Stimulated activated naive CD8-positive, alpha-beta T cell treated with anti-CD3 and anti-CD28 coated beads, Interleukin-15, Interleukin-2, amounts not matched to agents 100 ng/mL and 50 ng/mL, for 24 hours (primary cell): ENCODE data around the gene TRIM28.
"Not testable (repeated sequence)": the region's sequence is repeated elsewhere in the genome, so short reads cannot be mapped to it uniquely, and the experiment has no call there.

Experiments used
- H3K27ac Mint-ChIP-seq: one replicate; pipeline ENCODE4 v1.8.0; 2021; ENCODE audit warnings: mild to moderate bottlenecking, mixed read lengths
- H3K27me3 Mint-ChIP-seq: one replicate; pipeline ENCODE4 v1.8.0; 2021; ENCODE audit warnings: mixed read lengths
- H3K36me3 Mint-ChIP-seq: one replicate; pipeline ENCODE4 v1.8.0; 2021; ENCODE audit warnings: low read depth, mixed read lengths
- H3K4me1 Mint-ChIP-seq: one replicate; pipeline ENCODE4 v1.8.0; 2021; ENCODE audit warnings: low read depth, mixed read lengths
- H3K4me3 Mint-ChIP-seq: one replicate; pipeline ENCODE4 v1.8.0; 2021; ENCODE audit warnings: mild to moderate bottlenecking, mixed read lengths
- H3K9me3 Mint-ChIP-seq: one replicate; pipeline ENCODE4 v1.8.0; 2021; ENCODE audit warnings: mixed read lengths

Gene TRIM28

GRCh38 chr19:58538257-58539168 lies 5.4 kb upstream of the TRIM28 start:
- Mint-ChIP-seq H3K4me1 (peaks cover 10% of the 10 kb centered on the region), H3K36me3 (no peaks in the 10 kb centered on the region), H3K9me3 (no peaks in the 10 kb centered on the region), H3K27ac (peak overlapping the region; percentile 71), H3K27me3 (peaks cover 11% of the 10 kb centered on the region), H3K4me3 (peak overlapping the region; percentile 80)

GRCh38 chr19:58539169-58539559 lies 4.7 kb upstream of the TRIM28 start:
- not testable (repeated sequence) for H3K9me3 Mint-ChIP-seq, H3K27ac Mint-ChIP-seq, H3K36me3 Mint-ChIP-seq, H3K4me3 Mint-ChIP-seq
- peaks cover 11% of the 10 kb centered on the region for H3K27me3 Mint-ChIP-seq
- H3K4me1 Mint-ChIP-seq, result peaks cover 16% of the 10 kb centered on the region

GRCh38 chr19:58542641-58543372 lies 1.1 kb upstream of the TRIM28 start:
- H3K27ac Mint-ChIP-seq, H3K9me3 Mint-ChIP-seq, H3K4me3 Mint-ChIP-seq: not testable (repeated sequence)
- Mint-ChIP-seq H3K27me3 (peaks cover 11% of the 10 kb centered on the region), H3K36me3 (peaks cover 30% of the 10 kb centered on the region), H3K4me1 (peaks cover 37% of the 10 kb centered on the region)

GRCh38 chr19:58544591-58545285 lies 874 bp downstream of the TRIM28 start:
- peak overlapping the region; percentile 96 for H3K27ac Mint-ChIP-seq
- peaks cover 41% of the 10 kb centered on the region for H3K36me3 Mint-ChIP-seq
- peaks cover 5% of the 10 kb centered on the region for H3K27me3 Mint-ChIP-seq
- peak overlapping the region; percentile 97 for H3K4me3 Mint-ChIP-seq
- peaks cover 38% of the 10 kb centered on the region for H3K4me1 Mint-ChIP-seq
- no peaks in the 10 kb centered on the region for H3K9me3 Mint-ChIP-seq

- peaks cover 38% of the 10 kb centered on the region for H3K4me1 Mint-ChIP-seq
- peaks cover 48% of the 10 kb centered on the region for H3K36me3 Mint-ChIP-seq
- peaks cover 5% of the 10 kb centered on the region for H3K27me3 Mint-ChIP-seq
- peak overlapping the region; percentile 94 for H3K27ac Mint-ChIP-seq
- H3K4me3 Mint-ChIP-seq, result peak overlapping the region; percentile 97
- no peaks in the 10 kb centered on the region for H3K9me3 Mint-ChIP-seq
Observed at GRCh38 chr19:58545286-58546018, 1.6 kb downstream of the TRIM28 start.

GRCh38 chr19:58546019-58546530 lies 2.2 kb downstream of the TRIM28 start:
- Mint-ChIP-seq H3K27ac (peak overlapping the region; percentile 94), H3K4me3 (peak overlapping the region; percentile 97), H3K4me1 (peaks cover 38% of the 10 kb centered on the region), H3K27me3 (peaks cover 5% of the 10 kb centered on the region), H3K36me3 (peaks cover 54% of the 10 kb centered on the region), H3K9me3 (no peaks in the 10 kb centered on the region)

GRCh38 chr19:58547323-58548312 lies 3.8 kb downstream of the TRIM28 start:
- H3K4me3 Mint-ChIP-seq, result peak overlapping the region; percentile 97
- H3K9me3 Mint-ChIP-seq, result no peaks in the 10 kb centered on the region
- peak overlapping the region; percentile 94 for H3K27ac Mint-ChIP-seq
- H3K36me3 Mint-ChIP-seq, result peaks cover 68% of the 10 kb centered on the region
- H3K27me3 Mint-ChIP-seq, result peaks cover 2% of the 10 kb centered on the region
- peaks cover 45% of the 10 kb centered on the region for H3K4me1 Mint-ChIP-seq

- Mint-ChIP-seq H3K9me3 (no peaks in the 10 kb centered on the region), H3K27ac (no peak overlapping the region), H3K27me3 (no peaks in the 10 kb centered on the region), H3K36me3 (peaks cover 79% of the 10 kb centered on the region), H3K4me1 (peaks cover 49% of the 10 kb centered on the region), H3K4me3 (no peak overlapping the region)
Observed at GRCh38 chr19:58548859-58549663, 5.2 kb downstream of the TRIM28 start.

- Mint-ChIP-seq H3K4me1 (peaks cover 54% of the 10 kb centered on the region), H3K9me3 (no peaks in the 10 kb centered on the region), H3K4me3 (no peak overlapping the region), H3K27me3 (no peaks in the 10 kb centered on the region), H3K36me3 (peaks cover 85% of the 10 kb centered on the region), H3K27ac (peak overlapping the region; percentile 29)
Observed at GRCh38 chr19:58549664-58550361, 5.9 kb downstream of the TRIM28 start.

GRCh38 chr19:58550362-58551122 lies 6.7 kb downstream of the TRIM28 start:
- Mint-ChIP-seq H3K27me3 (no peaks in the 10 kb centered on the region), H3K36me3 (peaks cover 84% of the 10 kb centered on the region), H3K27ac (peak overlapping the region; percentile 23)

GRCh38 chr19:58551123-58551497 lies 7.2 kb downstream of the TRIM28 start:
- H3K27me3 Mint-ChIP-seq, result no peaks in the 10 kb centered on the region
- peaks cover 84% of the 10 kb centered on the region for H3K36me3 Mint-ChIP-seq
- H3K4me3 Mint-ChIP-seq, result no peak overlapping the region
- H3K9me3 Mint-ChIP-seq, result no peaks in the 10 kb centered on the region
- peaks cover 60% of the 10 kb centered on the region for H3K4me1 Mint-ChIP-seq
- peak overlapping the region; percentile 23 for H3K27ac Mint-ChIP-seq

More at GRCh38 chr19:58550362-58551122, 6.7 kb downstream of the TRIM28 start:
- H3K4me3 Mint-ChIP-seq, result no peak overlapping the region
- peaks cover 60% of the 10 kb centered on the region for H3K4me1 Mint-ChIP-seq
- no peaks in the 10 kb centered on the region for H3K9me3 Mint-ChIP-seq
